ENCODE data around the gene SH2D4B.

Gene SH2D4B

GRCh38 chr10:80493522-80494051, 44.1 kb upstream of the SH2D4B start:
- no peak for TF ChIP-seq CTCF (IDR thresholded peaks at IDR 0.05; ENCODE audit: extremely low read depth, insufficient read depth, missing control alignments)
- no peak for DNase-seq (ENCODE audit: low spot score)
- in situ Hi-C loops (cut with MboI; ENCODE audit: low pct_unique_long_range_greater_than_20kb, low sequenced_read_pairs, unreplicated experiment): no loop called here

GRCh38 chr10:80496555-80497172, 41.0 kb upstream of the SH2D4B start:
- TF ChIP-seq CTCF (IDR thresholded peaks at IDR 0.05; ENCODE audit: extremely low read depth, insufficient read depth, missing control alignments): no peak
- in situ Hi-C loops (cut with MboI; ENCODE audit: low pct_unique_long_range_greater_than_20kb, low sequenced_read_pairs, unreplicated experiment): no loop called here
- no peak for DNase-seq (ENCODE audit: low spot score)

GRCh38 chr10:80497187-80498077, 40.3 kb upstream of the SH2D4B start:
- in situ Hi-C loops (cut with MboI; ENCODE audit: low pct_unique_long_range_greater_than_20kb, low sequenced_read_pairs, unreplicated experiment): no loop called here
- TF ChIP-seq CTCF (IDR thresholded peaks at IDR 0.05; ENCODE audit: extremely low read depth, insufficient read depth, missing control alignments): no peak
- DNase-seq (ENCODE audit: low spot score): no peak

GRCh38 chr10:80498078-80498832, 39.4 kb upstream of the SH2D4B start:
- in situ Hi-C loops (cut with MboI; ENCODE audit: low pct_unique_long_range_greater_than_20kb, low sequenced_read_pairs, unreplicated experiment): no loop called here
- no peak for TF ChIP-seq CTCF (IDR thresholded peaks at IDR 0.05; ENCODE audit: extremely low read depth, insufficient read depth, missing control alignments)
- DNase-seq (ENCODE audit: low spot score): no peak

GRCh38 chr10:80498833-80499741, 38.6 kb upstream of the SH2D4B start:
- in situ Hi-C loops (cut with MboI; ENCODE audit: low pct_unique_long_range_greater_than_20kb, low sequenced_read_pairs, unreplicated experiment): no loop called here
- DNase-seq (ENCODE audit: low spot score): no peak
- no peak for TF ChIP-seq CTCF (IDR thresholded peaks at IDR 0.05; ENCODE audit: extremely low read depth, insufficient read depth, missing control alignments)
